C4-2B (cell line): ENCODE measurements around the gene PTPRM.

ENCODE experiments used
- CTCF ChIP-seq: fragments of 450-650 bp; conservative IDR thresholded peaks from 2 replicates; pipeline ENCODE4 v1.5.1; 2017; ENCODE audit warnings: mild to moderate bottlenecking
- ZFX ChIP-seq: fragments of 450-650 bp; IDR thresholded peaks from 2 replicates; pipeline ENCODE4 v1.6.1; 2017

- TF ChIP-seq CTCF (no peak), ZFX (no peak)
These were observed 283.3 kb downstream of the PTPRM start for GRCh38 chr18:7850446-7850845.
